Body of pancreas (tissue), 4 donors: ENCODE results near the gene CLINT1. TPM values are rescaled to one million over a fixed set of nuclear protein-coding genes. Genes with fewer than 3 reads are reported as not detected.

Experiments used
- ATAC-seq: fragments of 150-250 bp; one replicate; pipeline ENCODE4 v1.9.1; 2016
- DNase-seq, 4 donors: peaks; one replicate each; pipeline ENCODE4 v3.0.0-alpha.2; 2019
- H3K27ac ChIP-seq, 4 donors: fragments of 200-600 bp; sonication (generic); 1 replicate in 3 of 4; 2 replicates in 1 of 4; pipeline versions ENCODE4 v1.5.1 to v1.6.1; 2016 to 2019; ENCODE audit warnings: mild to moderate bottlenecking in 1 of 4, mixed read lengths in 1 of 4, moderate library complexity in 1 of 4
- H3K27me3 ChIP-seq, 2 donors: fragments of 200-600 bp; sonication (generic); one replicate each; pipeline ENCODE4 v1.6.0; 2016; ENCODE audit warnings: mild to moderate bottlenecking in 1 of 2
- H3K36me3 ChIP-seq, 2 donors: fragments of 200-600 bp; sonication (generic); replicated peaks in 1 of 2; 2 replicates each; pipeline ENCODE4 v1.5.1; 2016; ENCODE audit warnings: low read depth in 2 of 2; ENCODE audit not compliant: insufficient read depth in 1 of 2
- H3K4me1 ChIP-seq: fragments of 200-600 bp; sonication (generic); one replicate; pipeline ENCODE4 v1.6.0; 2016
- H3K4me3 ChIP-seq, 2 donors: fragments of 200-600 bp; sonication (generic); 1 replicate in 1 of 2; 2 replicates in 1 of 2; pipeline ENCODE4 v1.5.1; 2016 to 2019
- H3K9me3 ChIP-seq, 3 donors: fragments of 200-600 bp; sonication (generic); 1 replicate in 2 of 3; 2 replicates in 1 of 3; pipeline ENCODE4 v1.5.1; 2016
- CTCF ChIP-seq, 7 experiments: fragments of 450-650 bp in 4 of 7; fragments of 200-600 bp in 3 of 7; sonication (generic) in 3 of 7; IDR thresholded peaks; one replicate each; pipeline ENCODE4 v1.5.1; 2016 to 2019; ENCODE audit warnings: antibody characterized with exemption in 7 of 7
- POLR2A ChIP-seq, 3 donors: fragments of 450-650 bp; IDR thresholded peaks; one replicate each; pipeline ENCODE4 v1.6.1; 2016; ENCODE audit warnings: antibody characterized with exemption in 3 of 3, mild to moderate bottlenecking in 2 of 3
- WGBS, 2 donors: methylation state at CpG; one replicate each; pipeline ENCODE4 v1.1.5; 2017; 5-methylcytosine and 5-hydroxymethylcytosine counted together
- intact Hi-C: fragments of 100-400 bp; cut with DNase I; formaldehyde crosslinking; loops from one replicate; pipeline ENCODE4 v1.15.1; 2023
- total RNA-seq, 2 donors: library from RNA; depleted of rRNA; stranded (reverse); fragments of >200 nt; gene quantifications; one replicate each; pipeline ENCODE4 v1.1.0, GENCODE V29; 2016

CLINT1 gene
- total RNA-seq, 2 donors from 2014 or later, result 59.0 to 75.8 TPM

GRCh38 chr5:157866536-157866935 lies 7.6 kb upstream of the CLINT1 start:
- Histone ChIP-seq H3K4me1 (no peaks in the 10 kb centered on the region), H3K9me3 (peaks cover 0 to 4% (median 0%) of the 10 kb centered on the region in 3 donors), H3K27ac (no peak overlapping the region), H3K36me3 (no peaks in the 10 kb centered on the region), H3K27me3 (no peaks in the 10 kb centered on the region), H3K4me3 (no peak overlapping the region)
- intact Hi-C loops, result no loop called here
- DNase-seq, result no peak
- 35 to 39% methylated on average over 2 of the region's 2 CpGs for WGBS, 2 donors
- ATAC-seq, result no peak
- TF ChIP-seq POLR2A (IDR thresholded peaks at IDR 0.05) (no peak), CTCF (IDR thresholded peaks at IDR 0.05) (no peak)

DNA sequence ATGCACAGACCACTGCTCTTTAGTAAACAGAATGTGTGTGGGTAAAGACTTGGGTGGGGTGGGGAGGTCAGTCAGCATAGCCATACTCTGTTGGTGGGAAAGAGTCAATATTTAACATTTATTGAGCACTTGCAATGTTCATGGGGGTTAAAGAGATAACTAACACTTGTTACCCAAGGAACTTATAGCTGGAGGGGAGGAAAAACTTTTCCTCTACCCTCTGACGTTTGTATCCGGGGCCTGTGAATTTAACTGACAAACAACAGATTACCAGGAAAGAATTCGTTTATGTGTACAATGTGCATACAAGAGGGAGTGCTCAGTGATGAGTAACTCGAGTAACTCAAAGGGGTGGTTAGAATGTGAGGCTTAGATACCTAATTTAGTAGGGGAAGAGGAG lies 6.8 kb upstream of the CLINT1 start:
- 32% methylated on average over 4 of the region's 4 CpGs for WGBS, 2 donors
- no peak overlapping the region for H3K4me3 ChIP-seq
- intact Hi-C loops, result no loop called here

GRCh38 chr5:157864067-157864466 lies 5.1 kb upstream of the CLINT1 start:
- ATAC-seq, result no peak
- intact Hi-C loops, result no loop called here
- Histone ChIP-seq H3K27me3 (no peaks in the 10 kb centered on the region), H3K36me3 (no peaks in the 10 kb centered on the region), H3K27ac (no peak overlapping the region), H3K4me1 (peaks cover 6% of the 10 kb centered on the region), H3K9me3 (no peaks in the 10 kb centered on the region), H3K4me3 (no peak overlapping the region)
- 59 to 70% methylated on average over 4 of the region's 4 CpGs for WGBS, 2 donors
- no peak for TF ChIP-seq POLR2A (IDR thresholded peaks at IDR 0.05)
- no peak for DNase-seq

More for the DNA sequence above, 6.8 kb upstream of the CLINT1 start:
- DNase-seq, result no peak
- H3K27me3 ChIP-seq, result no peaks in the 10 kb centered on the region
- no peaks in the 10 kb centered on the region for H3K36me3 ChIP-seq
- H3K27ac ChIP-seq, result no peak overlapping the region
- no peak for ATAC-seq
- peaks cover 6% of the 10 kb centered on the region for H3K4me1 ChIP-seq
- H3K9me3 ChIP-seq, result peaks cover 0 to 4% (median 0%) of the 10 kb centered on the region in 3 donors
- TF ChIP-seq CTCF (IDR thresholded peaks at IDR 0.05), result no peak
- no peak for TF ChIP-seq POLR2A (IDR thresholded peaks at IDR 0.05)

DNA sequence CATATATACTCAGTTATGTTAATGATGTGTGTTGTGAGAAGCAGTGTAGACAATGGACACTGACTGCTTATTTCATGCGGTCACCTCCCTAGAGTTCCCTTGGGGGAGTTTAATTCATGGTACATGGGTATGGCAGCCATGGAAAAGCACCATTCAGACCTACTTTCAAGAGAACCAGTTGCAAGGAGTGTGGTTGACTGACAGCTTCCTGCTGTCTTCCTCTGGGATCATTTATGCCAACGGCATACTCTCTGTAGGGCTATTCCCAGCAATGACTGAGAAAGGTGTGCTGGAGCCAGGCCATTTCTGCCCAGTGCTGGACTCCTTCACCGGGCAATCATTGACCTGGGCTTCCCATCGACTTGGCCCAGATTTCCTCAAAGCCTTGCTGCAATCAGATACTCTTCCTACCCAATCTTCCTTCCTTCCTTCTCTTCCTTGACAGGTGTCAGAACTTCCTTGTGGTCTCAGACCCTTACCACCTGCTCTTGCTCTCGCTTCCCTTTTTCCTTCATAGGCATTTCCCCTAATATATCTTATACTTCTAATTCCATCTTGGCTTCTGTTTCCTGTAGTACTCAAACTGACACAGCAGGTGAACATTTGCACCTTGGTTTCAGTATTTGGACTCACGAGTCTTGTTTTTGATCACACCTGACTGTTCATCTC lies 3.4 kb upstream of the CLINT1 start:
- H3K9me3 ChIP-seq, result no peaks in the 10 kb centered on the region
- ATAC-seq, result no peak
- no peak overlapping the region for H3K4me3 ChIP-seq
- TF ChIP-seq POLR2A (IDR thresholded peaks at IDR 0.05) (no peak), CTCF (IDR thresholded peaks at IDR 0.05) (no peak)
- WGBS, 2 donors, result 72 to 77% methylated on average over 6 of the region's 6 CpGs
- no peaks in the 10 kb centered on the region for H3K36me3 ChIP-seq
- H3K4me1 ChIP-seq, result peaks cover 9% of the 10 kb centered on the region
- DNase-seq, result no peak
- no peaks in the 10 kb centered on the region for H3K27me3 ChIP-seq
- intact Hi-C loops, result no loop called here
- H3K27ac ChIP-seq, result no peak overlapping the region

DNA sequence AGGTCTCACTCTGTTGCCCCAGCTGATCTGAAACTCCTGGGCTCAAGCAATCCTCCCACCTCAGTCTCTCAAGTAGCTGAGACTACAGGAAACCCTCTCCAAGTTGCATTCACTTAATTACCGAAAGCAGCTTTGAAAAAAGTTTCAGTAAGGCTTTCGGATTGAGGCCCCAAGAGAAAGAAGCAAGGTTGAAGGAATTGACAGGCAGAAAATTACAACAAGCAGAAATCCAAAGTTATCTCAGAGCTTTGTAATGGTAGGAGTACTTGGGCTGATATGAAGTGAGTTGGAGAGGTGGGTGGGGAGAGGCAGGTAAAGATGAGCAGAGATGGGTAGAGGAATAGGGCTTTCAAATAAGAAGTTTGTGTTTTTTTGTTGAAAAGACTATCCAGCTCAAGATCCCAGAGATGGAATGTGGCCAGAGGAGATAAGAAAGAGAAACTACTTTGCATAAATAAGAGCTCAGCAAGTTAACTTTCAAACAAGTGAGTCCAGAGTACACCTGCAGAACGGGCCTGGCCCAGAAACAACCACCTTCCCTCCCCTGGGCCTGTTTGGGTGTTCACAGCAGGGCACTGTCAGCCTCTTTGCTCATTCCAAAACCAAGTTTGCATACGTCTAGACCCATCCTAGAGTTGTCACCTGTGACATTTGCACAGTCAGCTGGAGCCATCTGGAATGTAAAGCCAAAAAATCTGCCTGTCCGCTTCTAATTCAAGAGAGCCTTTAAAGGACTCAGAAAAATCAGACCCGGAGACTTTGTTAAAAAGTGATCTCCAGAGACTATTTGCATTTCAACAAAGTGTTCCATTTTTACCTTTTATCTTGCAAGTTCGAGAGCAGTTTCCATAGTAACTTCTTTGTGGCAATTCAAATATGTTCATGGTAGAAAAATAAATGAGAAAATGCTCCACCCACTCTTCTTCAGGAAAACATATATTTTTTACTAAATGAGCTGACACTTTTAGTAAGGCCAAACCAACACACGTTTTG lies 2.2 kb upstream of the CLINT1 start:
- no peak overlapping the region for H3K4me3 ChIP-seq
- H3K9me3 ChIP-seq, result no peaks in the 10 kb centered on the region
- ATAC-seq (no peak), DNase-seq (no peak)
- no peaks in the 10 kb centered on the region for H3K36me3 ChIP-seq
- no peak overlapping the region for H3K27ac ChIP-seq
- peaks cover 20% of the 10 kb centered on the region for H3K4me1 ChIP-seq
- intact Hi-C loops, result no loop called here
- H3K27me3 ChIP-seq, result no peaks in the 10 kb centered on the region
- 53 to 55% methylated on average over 8 of the region's 8 CpGs for WGBS, 2 donors
- TF ChIP-seq CTCF (IDR thresholded peaks at IDR 0.05) (no peak), POLR2A (IDR thresholded peaks at IDR 0.05) (no peak)
